Central memory CD8-positive, alpha-beta T cell (primary cell): ENCODE data around the gene COMMD4.
"Not testable (repeated sequence)": the region's sequence is repeated elsewhere in the genome, so short reads cannot be mapped to it uniquely, and the experiment has no call there.

Experiments
- ATAC-seq: fragments of 150-1000 bp; cut with Tn5 transposase; replicated peaks from 2 replicates; pipeline ENCODE4 v1.10.0; 2022; ENCODE audit warnings: mild to moderate bottlenecking, moderate FRiP score, moderate number of reproducible peaks; ENCODE audit not compliant: poor library complexity, severe bottlenecking; ENCODE audit errors: extremely low read depth
- DNase-seq, 2 donors: peaks; one replicate each; pipeline ENCODE4 v3.0.0; 2021; ENCODE audit warnings: low spot score in 2 of 2
- H3K27ac Mint-ChIP-seq: one replicate; pipeline ENCODE4 v1.8.0; 2022; ENCODE audit warnings: low read depth, mild to moderate bottlenecking, moderate library complexity, mixed read lengths
- H3K27me3 Mint-ChIP-seq: one replicate; pipeline ENCODE4 v1.8.0; 2022; ENCODE audit warnings: mixed read lengths
- H3K36me3 Mint-ChIP-seq: one replicate; pipeline ENCODE4 v1.8.0; 2022; ENCODE audit warnings: mild to moderate bottlenecking, moderate library complexity, mixed read lengths; ENCODE audit not compliant: insufficient read depth
- H3K4me1 Mint-ChIP-seq: one replicate; pipeline ENCODE4 v1.8.0; 2022; ENCODE audit warnings: mixed read lengths
- H3K4me3 Mint-ChIP-seq: one replicate; pipeline ENCODE4 v1.8.0; 2022; ENCODE audit warnings: mild to moderate bottlenecking, moderate library complexity, mixed read lengths
- H3K9me3 Mint-ChIP-seq: one replicate; pipeline ENCODE4 v1.8.0; 2022; ENCODE audit warnings: mixed read lengths

COMMD4 gene

DNA sequence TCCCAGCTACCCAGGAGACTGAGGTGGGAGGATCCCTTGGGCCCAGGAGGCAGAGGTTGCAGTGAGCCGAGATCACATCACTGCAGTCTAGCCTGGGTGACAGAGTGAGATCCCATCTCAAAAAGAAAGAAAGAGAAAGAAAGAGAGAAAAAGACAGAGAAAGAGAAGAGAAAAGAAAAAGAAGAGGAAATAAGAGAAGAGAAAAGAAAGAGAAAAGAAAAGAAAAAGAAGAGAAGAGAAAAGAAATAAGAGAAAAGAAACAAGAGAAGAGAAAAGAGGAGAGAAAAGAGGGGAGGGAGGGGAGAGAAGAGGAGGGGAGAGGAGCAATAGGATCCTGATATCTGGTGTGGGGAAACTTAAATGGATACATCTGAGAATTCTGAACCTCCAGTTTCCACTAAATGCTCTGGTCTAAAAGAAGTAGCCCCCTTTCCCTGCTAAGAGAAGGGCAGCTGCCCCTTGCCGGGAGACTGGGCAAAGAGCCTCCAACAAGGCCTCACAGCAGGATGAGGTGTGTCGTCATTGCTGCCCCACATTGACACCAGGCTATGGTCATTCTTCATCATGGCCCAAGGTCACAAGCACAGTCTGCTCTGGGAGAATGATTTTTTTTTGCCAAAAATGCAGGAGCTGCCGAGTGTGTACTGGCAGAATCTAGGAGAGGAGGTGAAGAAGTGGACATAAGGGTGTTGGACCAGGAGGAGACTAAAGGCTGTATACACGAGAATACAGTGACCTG lies 21.1 kb upstream of the COMMD4 start:
- H3K27me3 Mint-ChIP-seq = peaks cover 1% of the 10 kb centered on the region
- peaks cover 7% of the 10 kb centered on the region for H3K4me1 Mint-ChIP-seq
- no peaks in the 10 kb centered on the region for H3K9me3 Mint-ChIP-seq
- no peak for DNase-seq
- H3K27ac Mint-ChIP-seq = peak overlapping the region; percentile 72
- no peaks in the 10 kb centered on the region for H3K36me3 Mint-ChIP-seq
- no peak for ATAC-seq
- H3K4me3 Mint-ChIP-seq = no peak overlapping the region

GRCh38 chr15:75319231-75319897 lies 16.5 kb upstream of the COMMD4 start:
- not testable (repeated sequence) for H3K27me3 Mint-ChIP-seq, DNase-seq, H3K27ac Mint-ChIP-seq, H3K9me3 Mint-ChIP-seq, ATAC-seq, H3K4me3 Mint-ChIP-seq, H3K4me1 Mint-ChIP-seq, H3K36me3 Mint-ChIP-seq

DNA sequence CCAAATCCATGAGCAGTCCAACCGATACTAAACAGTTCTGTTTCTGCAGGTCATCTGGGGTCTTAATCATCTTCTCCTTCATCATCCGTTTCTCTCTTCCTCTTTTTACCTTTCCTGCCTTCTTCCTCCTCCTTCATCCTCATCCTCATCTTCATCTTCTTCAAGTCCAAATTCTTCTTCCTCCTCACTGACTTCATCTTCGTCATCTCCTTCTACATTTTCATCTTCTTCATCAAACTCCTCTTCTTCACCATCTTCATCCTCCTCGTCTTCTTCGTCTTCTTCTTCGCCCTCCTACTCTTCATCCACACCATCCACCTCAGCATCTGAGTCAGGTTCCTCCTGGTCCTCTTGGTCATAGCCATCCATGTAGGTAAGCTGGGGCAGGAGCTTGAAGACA lies 14.2 kb upstream of the COMMD4 start:
- peaks cover 2% of the 10 kb centered on the region for H3K36me3 Mint-ChIP-seq
- no peaks in the 10 kb centered on the region for H3K9me3 Mint-ChIP-seq
- H3K4me3 Mint-ChIP-seq = no peak overlapping the region
- DNase-seq (no peak), ATAC-seq (no peak)
- no peaks in the 10 kb centered on the region for H3K27me3 Mint-ChIP-seq
- no peak overlapping the region for H3K27ac Mint-ChIP-seq
- no peaks in the 10 kb centered on the region for H3K4me1 Mint-ChIP-seq

GRCh38 chr15:75325922-75326321 lies 9.9 kb upstream of the COMMD4 start:
- no peak for DNase-seq
- H3K36me3 Mint-ChIP-seq = peaks cover 2% of the 10 kb centered on the region

DNA sequence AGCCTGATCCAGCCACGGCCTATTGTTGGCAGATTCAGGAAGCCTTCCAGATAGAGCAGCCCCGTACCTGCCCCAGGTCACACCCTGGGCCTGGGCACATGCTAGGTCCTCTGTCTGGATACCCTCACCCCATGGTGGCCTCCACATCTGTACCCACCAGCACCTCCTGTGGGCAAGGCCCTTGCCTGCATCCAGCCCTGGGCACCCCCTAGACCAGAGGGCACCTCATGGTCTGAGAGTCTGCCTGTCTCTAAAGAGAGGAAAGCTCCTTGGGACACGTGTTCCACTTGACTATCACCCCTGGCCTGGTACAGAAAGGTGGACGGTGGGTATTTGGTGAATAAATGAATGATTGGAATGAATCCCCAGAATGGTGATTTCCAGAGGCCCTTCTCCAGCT lies 8.9 kb upstream of the COMMD4 start:
- H3K4me3 Mint-ChIP-seq = no peak overlapping the region
- no peaks in the 10 kb centered on the region for H3K9me3 Mint-ChIP-seq
- H3K36me3 Mint-ChIP-seq = no peaks in the 10 kb centered on the region
- no peak for ATAC-seq
- no peak for DNase-seq
- H3K27me3 Mint-ChIP-seq = no peaks in the 10 kb centered on the region
- no peak overlapping the region for H3K27ac Mint-ChIP-seq
- H3K4me1 Mint-ChIP-seq = peaks cover 5% of the 10 kb centered on the region

More at GRCh38 chr15:75325922-75326321, 9.9 kb upstream of the COMMD4 start:
- Mint-ChIP-seq H3K27ac (no peak overlapping the region), H3K9me3 (no peaks in the 10 kb centered on the region), H3K4me3 (no peak overlapping the region), H3K27me3 (no peaks in the 10 kb centered on the region), H3K4me1 (peaks cover 5% of the 10 kb centered on the region)
- no peak for ATAC-seq

DNA sequence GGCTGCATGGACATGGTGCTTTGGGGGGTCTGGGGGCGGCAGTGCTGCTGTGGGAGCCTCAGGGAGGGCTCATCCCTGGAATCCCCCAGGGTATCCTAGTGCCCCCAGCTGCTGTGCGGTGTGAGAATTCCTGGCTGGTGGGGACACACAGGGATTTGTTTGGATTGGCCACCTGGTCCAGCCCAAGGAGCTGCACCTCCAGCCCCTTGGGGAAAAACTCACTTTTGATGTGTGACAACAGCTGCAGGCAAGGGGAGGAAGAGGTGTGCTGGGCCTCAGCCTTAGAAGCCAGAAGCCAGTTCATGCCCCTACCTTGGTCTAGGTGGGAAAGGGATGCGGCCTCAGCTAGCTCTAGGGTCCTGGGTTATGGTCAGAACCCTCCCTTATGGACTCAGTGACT lies 8.4 kb upstream of the COMMD4 start:
- H3K27me3 Mint-ChIP-seq = no peaks in the 10 kb centered on the region

GRCh38 chr15:75328493-75329314 lies 7.2 kb upstream of the COMMD4 start:
- DNase-seq (no peak), ATAC-seq (no peak)
- H3K4me3 Mint-ChIP-seq = no peak overlapping the region
- no peak overlapping the region for H3K27ac Mint-ChIP-seq
- no peaks in the 10 kb centered on the region for H3K36me3 Mint-ChIP-seq
- no peaks in the 10 kb centered on the region for H3K27me3 Mint-ChIP-seq
- H3K9me3 Mint-ChIP-seq = no peaks in the 10 kb centered on the region
- H3K4me1 Mint-ChIP-seq = peaks cover 5% of the 10 kb centered on the region

More for the DNA sequence above, 8.4 kb upstream of the COMMD4 start:
- no peak overlapping the region for H3K27ac Mint-ChIP-seq
- no peaks in the 10 kb centered on the region for H3K9me3 Mint-ChIP-seq
- H3K36me3 Mint-ChIP-seq = no peaks in the 10 kb centered on the region
- ATAC-seq (no peak), DNase-seq (no peak)
- H3K4me3 Mint-ChIP-seq = no peak overlapping the region
- H3K4me1 Mint-ChIP-seq = peaks cover 5% of the 10 kb centered on the region

- H3K9me3 Mint-ChIP-seq = no peaks in the 10 kb centered on the region
- ATAC-seq = no peak
These were observed 6.3 kb upstream of the COMMD4 start for GRCh38 chr15:75329571-75329970.

GRCh38 chr15:75332093-75332492 lies 3.8 kb upstream of the COMMD4 start:
- H3K27me3 Mint-ChIP-seq, ATAC-seq, H3K9me3 Mint-ChIP-seq, H3K27ac Mint-ChIP-seq, H3K36me3 Mint-ChIP-seq, H3K4me3 Mint-ChIP-seq, DNase-seq: not testable (repeated sequence)
- peaks cover 24% of the 10 kb centered on the region for H3K4me1 Mint-ChIP-seq

More at GRCh38 chr15:75329571-75329970, 6.3 kb upstream of the COMMD4 start:
- peaks cover 5% of the 10 kb centered on the region for H3K4me1 Mint-ChIP-seq
- no peak overlapping the region for H3K4me3 Mint-ChIP-seq
- no peak overlapping the region for H3K27ac Mint-ChIP-seq
- H3K27me3 Mint-ChIP-seq = no peaks in the 10 kb centered on the region
- H3K36me3 Mint-ChIP-seq = no peaks in the 10 kb centered on the region
- DNase-seq = no peak

DNA sequence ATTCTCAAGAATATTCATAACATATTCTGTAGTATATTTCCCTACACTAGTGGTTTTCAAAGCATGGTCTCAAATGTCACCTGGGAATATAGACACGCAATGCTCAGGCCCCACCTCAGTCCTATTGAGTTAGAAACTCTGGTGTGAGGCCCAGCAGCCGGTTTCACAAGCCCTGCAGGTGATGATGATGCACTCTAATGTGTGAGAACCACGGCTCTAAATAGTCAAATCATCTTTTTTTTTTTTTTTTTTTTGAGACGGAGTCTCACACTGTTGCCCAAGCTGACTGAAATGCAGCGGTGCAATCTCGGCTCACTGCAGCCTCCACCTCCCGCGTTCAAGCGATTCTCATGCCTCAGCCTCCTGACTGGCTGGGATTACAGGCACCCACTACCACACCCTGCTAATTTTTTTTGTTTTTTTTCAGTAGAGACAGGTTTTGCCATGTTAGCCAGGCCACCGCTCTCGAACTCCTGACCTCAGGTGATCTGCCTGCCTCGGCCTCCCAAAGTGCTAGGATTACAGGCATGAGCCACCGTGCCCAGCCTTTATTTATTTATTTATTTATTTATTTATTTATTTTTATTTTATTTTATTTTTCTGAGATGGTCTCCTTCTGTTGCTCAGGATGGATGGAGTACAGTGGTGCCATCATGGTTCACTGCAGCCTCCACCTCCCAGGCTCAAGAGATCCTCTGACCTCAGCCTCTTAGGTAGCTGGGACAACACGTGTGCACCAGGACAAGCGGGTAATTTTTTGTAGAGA lies 2.0 kb upstream of the COMMD4 start:
- not testable (repeated sequence) for H3K27me3 Mint-ChIP-seq, H3K36me3 Mint-ChIP-seq, DNase-seq, H3K9me3 Mint-ChIP-seq, H3K4me3 Mint-ChIP-seq
- peaks cover 20% of the 10 kb centered on the region for H3K4me1 Mint-ChIP-seq
- ATAC-seq = peak; percentile 57
- H3K27ac Mint-ChIP-seq = peak overlapping the region; percentile 35

DNA sequence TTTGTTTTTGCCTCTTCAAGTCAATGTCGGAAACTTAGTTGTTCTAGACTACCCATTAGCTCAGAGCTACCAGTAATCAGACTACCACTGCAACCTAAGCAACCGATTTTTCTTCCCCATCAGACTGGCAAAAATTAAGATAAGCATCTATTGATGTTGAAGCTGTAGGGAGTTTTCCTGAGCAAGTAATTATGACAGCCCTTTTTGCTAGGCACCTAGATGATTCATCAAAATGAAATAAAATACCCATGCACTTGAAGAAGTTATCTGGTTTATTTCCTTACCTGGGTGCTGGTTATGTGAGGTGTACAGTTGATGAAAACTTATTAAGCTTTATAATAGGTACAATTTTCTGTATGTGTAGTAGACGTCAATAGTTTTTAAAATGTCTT lies 554 bp upstream of the COMMD4 start:
- Mint-ChIP-seq H3K4me1 (peaks cover 20% of the 10 kb centered on the region), H3K9me3 (no peaks in the 10 kb centered on the region), H3K27me3 (no peaks in the 10 kb centered on the region), H3K4me3 (peak overlapping the region; percentile 89), H3K27ac (peak overlapping the region; percentile 96), H3K36me3 (peaks cover 10% of the 10 kb centered on the region)
- DNase-seq (no peak), ATAC-seq (no peak)

DNA sequence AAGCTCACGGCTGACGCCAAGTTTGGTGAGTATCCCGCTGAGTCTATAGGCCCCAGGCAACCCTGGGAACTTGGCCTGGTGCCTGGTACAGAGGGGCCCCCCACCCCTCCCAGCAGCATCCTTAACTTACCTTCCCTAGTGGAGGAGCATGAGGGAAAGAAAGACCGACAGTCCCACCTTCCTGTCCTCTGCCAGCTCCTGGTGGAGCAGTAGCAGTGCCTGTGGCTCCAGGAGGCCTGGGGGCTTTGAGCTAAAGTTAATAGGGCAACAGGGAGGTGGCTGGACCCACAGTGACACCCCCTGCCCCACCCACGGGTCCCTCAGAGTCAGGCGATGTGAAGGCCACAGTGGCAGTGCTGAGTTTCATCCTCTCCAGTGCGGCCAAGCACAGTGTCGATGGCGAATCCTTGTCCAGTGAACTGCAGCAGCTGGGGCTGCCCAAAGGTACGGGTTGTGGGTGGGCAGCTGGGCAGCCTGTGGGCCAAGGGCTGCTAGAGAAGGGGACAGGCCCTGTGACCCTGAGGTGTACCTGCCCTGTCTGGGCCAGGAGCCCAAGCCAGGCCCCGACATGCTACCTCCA lies 2.9 kb downstream of the COMMD4 start:
- no peak overlapping the region for H3K4me3 Mint-ChIP-seq
- H3K4me1 Mint-ChIP-seq = peaks cover 20% of the 10 kb centered on the region
- H3K27ac Mint-ChIP-seq = peak overlapping the region; percentile 78
- H3K9me3 Mint-ChIP-seq = no peaks in the 10 kb centered on the region
- peaks cover 11% of the 10 kb centered on the region for H3K36me3 Mint-ChIP-seq
- DNase-seq (no peak), ATAC-seq (no peak)
- H3K27me3 Mint-ChIP-seq = no peaks in the 10 kb centered on the region
